Esophagus squamous epithelium (tissue), 5 donors: ENCODE measurements around the gene LKAAEAR1. TPM values are rescaled to one million over a fixed set of nuclear protein-coding genes. Genes with fewer than 3 reads are reported as not detected.

Experiments
- DNase-seq: peaks from one replicate; lab custom pipeline; 2025; lab: John Stamatoyannopoulos, UW
- H3K27ac ChIP-seq, 4 donors: fragments of 200-600 bp; sonication (generic); one replicate each; pipeline ENCODE4 v1.5.1; 2016 to 2019; ENCODE audit warnings: mild to moderate bottlenecking in 1 of 4
- H3K27me3 ChIP-seq, 4 donors: fragments of 200-600 bp; sonication (generic); 1 replicate in 3 of 4; 2 replicates in 1 of 4; pipeline versions ENCODE4 v1.5.1 to v1.6.0; 2017 to 2021; ENCODE audit warnings: antibody characterized with exemption in 1 of 4
- H3K36me3 ChIP-seq, 3 donors: fragments of 200-600 bp; sonication (generic); one replicate each; pipeline ENCODE4 v1.5.1; 2016 to 2019
- H3K4me1 ChIP-seq, 3 donors: fragments of 200-600 bp; sonication (generic); one replicate each; pipeline ENCODE4 v1.5.1; 2017 to 2019
- H3K4me3 ChIP-seq, 4 donors: fragments of 200-600 bp; sonication (generic); 1 replicate in 3 of 4; 2 replicates in 1 of 4; pipeline ENCODE4 v1.5.1; 2016 to 2019; ENCODE audit warnings: mild to moderate bottlenecking in 2 of 4, moderate library complexity in 1 of 4
- H3K9me3 ChIP-seq, 3 donors: fragments of 200-600 bp; sonication (generic); one replicate each; pipeline ENCODE4 v1.5.1; 2016 to 2019
- CTCF ChIP-seq, 6 experiments: fragments of 450-650 bp in 4 of 6; fragments of 200-600 bp in 2 of 6; sonication (generic) in 2 of 6; IDR thresholded peaks; one replicate each; pipeline ENCODE4 v1.5.1; 2016 to 2019; ENCODE audit warnings: antibody characterized with exemption in 6 of 6, mild to moderate bottlenecking in 4 of 6, moderate library complexity in 4 of 6
- POLR2A ChIP-seq, 4 donors: fragments of 450-650 bp; IDR thresholded peaks; one replicate each; pipeline ENCODE4 v1.6.1; 2017; ENCODE audit warnings: antibody characterized with exemption in 4 of 4, mild to moderate bottlenecking in 4 of 4, moderate library complexity in 3 of 4
- WGBS, 2 donors: methylation state at CpG; one replicate each; pipeline ENCODE4 v1.1.5; 2018; 5-methylcytosine and 5-hydroxymethylcytosine counted together
- intact Hi-C: fragments of 100-400 bp; cut with DNase I; formaldehyde crosslinking; loops from one replicate; pipeline ENCODE4 v1.15.0; 2022
- total RNA-seq, 4 donors: library from RNA; depleted of rRNA; stranded (reverse); fragments of >200 nt; gene quantifications; one replicate each; pipeline ENCODE4 v1.1.0, GENCODE V29; 2016
- donor health status: DM: yes; HTN: yes; CAD: no.

Gene LKAAEAR1
- total RNA-seq, 4 donors from 2014 or later, result not detected

DNA sequence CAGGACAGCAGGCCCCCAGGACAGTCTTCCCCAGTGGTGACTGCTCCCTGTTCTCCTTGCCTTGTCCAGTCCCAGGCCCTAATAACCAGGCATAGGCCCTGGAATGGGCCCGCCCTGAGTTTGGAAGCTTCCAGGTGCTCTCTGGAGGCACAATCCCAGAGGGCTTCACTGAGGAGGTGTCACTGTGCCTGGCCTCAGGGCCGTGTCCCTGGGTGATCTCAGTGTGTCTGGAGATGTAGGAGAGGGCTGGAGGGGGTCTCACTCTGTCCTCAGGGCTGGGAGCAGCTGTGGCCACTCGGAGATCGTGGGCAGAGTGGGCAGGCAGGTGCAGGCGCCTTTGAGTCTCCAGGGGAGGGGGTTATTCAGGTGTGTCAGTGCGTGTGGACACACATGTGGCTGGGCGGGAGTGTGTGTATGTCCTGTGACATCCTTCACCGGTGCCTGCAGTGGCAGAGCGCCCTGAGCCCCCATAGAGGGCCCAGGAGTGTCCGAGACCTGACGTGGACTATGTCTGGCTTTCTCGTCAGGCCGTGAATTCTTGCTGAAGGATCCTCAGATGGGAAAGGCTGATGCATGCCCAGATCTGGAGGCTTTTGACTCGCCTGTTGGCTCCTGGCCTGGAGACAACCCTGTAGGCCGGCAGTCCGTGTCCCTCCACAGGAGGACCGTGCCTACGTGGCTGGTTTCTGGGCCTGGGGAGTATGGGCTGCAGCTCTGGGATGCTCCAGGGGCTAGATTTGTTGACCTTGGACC lies 28.7 kb upstream of the LKAAEAR1 start:
- Histone ChIP-seq H3K4me3 (no peak overlapping the region), H3K36me3 (no peaks in the 10 kb centered on the region), H3K4me1 (no peaks in the 10 kb centered on the region), H3K27me3 (peaks cover 0 to 16% (median 0%) of the 10 kb centered on the region in 4 donors), H3K27ac (no peak overlapping the region), H3K9me3 (no peaks in the 10 kb centered on the region)
- 66 to 100% methylated on average over 2 to 9 of the region's 18 CpGs for WGBS, 2 donors
- no peak for DNase-seq
- TF ChIP-seq POLR2A (IDR thresholded peaks at IDR 0.05) (no peak), CTCF (IDR thresholded peaks at IDR 0.05) (no peak)
- intact Hi-C loops, result no loop called here

- TF ChIP-seq POLR2A (IDR thresholded peaks at IDR 0.05), result no peak
- TF ChIP-seq CTCF (IDR thresholded peaks at IDR 0.05), result no peak
- no peak overlapping the region for H3K27ac ChIP-seq
- H3K36me3 ChIP-seq, result no peaks in the 10 kb centered on the region
- H3K27me3 ChIP-seq, result peaks cover 0 to 23% (median 0%) of the 10 kb centered on the region in 4 donors
- DNase-seq, result no peak
- no peak overlapping the region for H3K4me3 ChIP-seq
- intact Hi-C loops, result no loop called here
- no peaks in the 10 kb centered on the region for H3K4me1 ChIP-seq
- WGBS, 2 donors, result 54 to 71% methylated on average over 9 to 14 of the region's 19 CpGs
- H3K9me3 ChIP-seq, result no peaks in the 10 kb centered on the region
These were observed 27.8 kb upstream of the LKAAEAR1 start for GRCh38 chr20:64111841-64112641.

- TF ChIP-seq CTCF (IDR thresholded peaks at IDR 0.05) (no peak), POLR2A (IDR thresholded peaks at IDR 0.05) (no peak)
- no peak overlapping the region for H3K4me3 ChIP-seq
- peaks cover 0 to 31% (median 0%) of the 10 kb centered on the region in 4 donors for H3K27me3 ChIP-seq
- H3K4me1 ChIP-seq, result no peaks in the 10 kb centered on the region
- no peak overlapping the region for H3K27ac ChIP-seq
- intact Hi-C loops, result no loop called here
- no peaks in the 10 kb centered on the region for H3K36me3 ChIP-seq
- no peak for DNase-seq
- 76 to 85% methylated on average over 4 of the region's 10 CpGs for WGBS, 2 donors
- H3K9me3 ChIP-seq, result no peaks in the 10 kb centered on the region
These were observed 26.3 kb upstream of the LKAAEAR1 start for GRCh38 chr20:64110411-64111068.

- intact Hi-C loops, result no loop called here
- no peak overlapping the region for H3K27ac ChIP-seq
- peaks cover 0 to 33% (median 0%) of the 10 kb centered on the region in 4 donors for H3K27me3 ChIP-seq
- 32% methylated on average over 3 of the region's 16 CpGs; no CpG with 5 or more reads in 1 of the 2 donors for WGBS, 2 donors
- no peaks in the 10 kb centered on the region for H3K9me3 ChIP-seq
- TF ChIP-seq POLR2A (IDR thresholded peaks at IDR 0.05) (no peak), CTCF (IDR thresholded peaks at IDR 0.05) (no peak)
- no peaks in the 10 kb centered on the region for H3K4me1 ChIP-seq
- no peak for DNase-seq
- no peaks in the 10 kb centered on the region for H3K36me3 ChIP-seq
- H3K4me3 ChIP-seq, result no peak overlapping the region
These were observed 25.7 kb upstream of the LKAAEAR1 start for GRCh38 chr20:64109831-64110391.
